GM12874 (cell line): Measurements from ENCODE around the gene HNRNPM.

Source experiments
- TF ChIP-seq, protein P1 (sequence below): IDR thresholded peaks from 2 replicates; pipeline ENCODE4 v1.5.1; 2011; ENCODE audit warnings: low read depth, mild to moderate bottlenecking, control low read depth, low read length, moderate library complexity; ENCODE audit not compliant: insufficient read depth

HNRNPM gene

DNA sequence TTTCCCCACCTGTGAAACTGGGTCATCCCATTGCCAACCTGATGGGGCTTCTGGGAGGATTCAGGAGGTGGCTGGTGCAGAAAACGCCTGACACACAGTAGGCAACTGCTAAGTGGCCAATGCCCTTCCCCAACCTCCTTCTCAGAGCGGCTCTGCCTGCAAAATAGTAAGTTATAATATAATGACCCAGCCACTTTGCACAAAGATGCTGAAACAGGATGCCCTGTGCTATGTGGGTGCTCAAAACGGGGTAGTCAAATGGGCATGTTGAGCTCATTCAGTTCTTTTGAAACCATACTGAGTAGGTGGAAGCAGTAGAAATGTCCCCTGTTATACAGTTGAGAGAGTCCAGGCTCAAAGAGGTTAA, 31.2 kb upstream of the HNRNPM start:
- TF ChIP-seq, protein P1, sequence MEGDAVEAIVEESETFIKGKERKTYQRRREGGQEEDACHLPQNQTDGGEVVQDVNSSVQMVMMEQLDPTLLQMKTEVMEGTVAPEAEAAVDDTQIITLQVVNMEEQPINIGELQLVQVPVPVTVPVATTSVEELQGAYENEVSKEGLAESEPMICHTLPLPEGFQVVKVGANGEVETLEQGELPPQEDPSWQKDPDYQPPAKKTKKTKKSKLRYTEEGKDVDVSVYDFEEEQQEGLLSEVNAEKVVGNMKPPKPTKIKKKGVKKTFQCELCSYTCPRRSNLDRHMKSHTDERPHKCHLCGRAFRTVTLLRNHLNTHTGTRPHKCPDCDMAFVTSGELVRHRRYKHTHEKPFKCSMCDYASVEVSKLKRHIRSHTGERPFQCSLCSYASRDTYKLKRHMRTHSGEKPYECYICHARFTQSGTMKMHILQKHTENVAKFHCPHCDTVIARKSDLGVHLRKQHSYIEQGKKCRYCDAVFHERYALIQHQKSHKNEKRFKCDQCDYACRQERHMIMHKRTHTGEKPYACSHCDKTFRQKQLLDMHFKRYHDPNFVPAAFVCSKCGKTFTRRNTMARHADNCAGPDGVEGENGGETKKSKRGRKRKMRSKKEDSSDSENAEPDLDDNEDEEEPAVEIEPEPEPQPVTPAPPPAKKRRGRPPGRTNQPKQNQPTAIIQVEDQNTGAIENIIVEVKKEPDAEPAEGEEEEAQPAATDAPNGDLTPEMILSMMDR = no peak

DNA sequence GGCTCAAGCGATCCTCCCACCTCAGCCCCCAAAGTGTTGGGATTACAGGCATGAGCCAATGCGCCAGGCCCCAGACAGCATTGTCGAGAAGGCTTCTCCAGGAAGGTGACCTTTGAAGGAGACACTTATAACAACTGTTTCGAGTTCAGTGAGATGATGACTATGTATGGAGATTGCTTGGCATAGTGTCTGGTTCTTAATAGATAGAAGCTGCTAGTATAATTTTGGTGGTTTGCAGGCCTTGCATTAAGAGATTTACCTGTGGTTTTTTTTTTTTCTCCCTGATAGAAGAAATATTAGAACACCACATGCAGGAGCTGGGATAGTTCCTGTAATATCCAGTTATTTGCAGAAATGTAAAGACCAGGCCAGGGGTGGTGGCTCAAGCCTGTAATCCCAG, 28.0 kb upstream of the HNRNPM start:
- TF ChIP-seq, protein P1 = no peak

DNA sequence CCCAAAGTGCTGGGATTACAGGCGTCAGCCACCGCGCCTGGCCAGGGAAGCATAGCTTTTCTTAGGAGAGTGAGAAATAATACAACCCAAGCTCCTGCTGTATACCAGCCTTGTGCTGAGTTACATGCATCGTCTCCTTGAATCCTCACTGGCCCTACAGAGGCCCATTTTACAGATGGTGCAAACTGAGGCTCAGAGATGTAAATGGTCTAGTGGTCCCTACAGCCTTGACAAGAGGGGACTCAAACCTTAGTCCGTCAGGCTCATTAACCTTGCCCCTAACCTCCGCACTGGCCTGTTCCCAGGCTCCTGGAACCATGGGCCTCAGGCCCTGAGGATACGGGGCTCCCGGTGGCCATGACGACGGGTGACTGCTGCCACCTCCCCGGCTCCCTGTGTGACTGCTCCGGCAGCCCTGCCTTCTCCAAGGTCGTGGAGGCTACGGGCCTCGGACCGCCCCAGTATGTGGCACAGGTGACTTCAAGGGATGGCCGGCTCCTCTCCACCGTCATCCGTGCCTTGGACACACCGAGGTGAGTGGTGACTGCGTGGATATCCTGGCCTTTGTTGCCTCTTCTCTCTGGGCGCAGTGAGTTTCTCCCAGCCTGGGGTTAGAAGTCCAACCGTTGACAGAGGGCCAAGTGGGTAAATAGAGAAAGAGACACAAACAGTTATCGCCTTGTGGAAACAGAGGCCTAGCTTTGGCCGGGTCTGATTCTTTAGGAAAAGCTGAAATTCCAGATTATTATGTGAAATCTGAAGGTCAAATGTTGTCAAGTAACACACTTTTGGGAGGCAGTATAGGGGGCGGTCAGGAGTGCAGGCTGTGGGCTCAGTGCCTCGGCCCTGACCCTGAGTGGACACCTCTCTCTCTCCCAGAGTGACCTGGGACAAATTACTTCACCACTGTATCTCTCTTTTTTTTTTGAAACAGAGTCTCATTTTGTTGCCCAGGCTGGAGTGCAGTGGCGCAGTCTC, 23.0 kb upstream of the HNRNPM start:
- TF ChIP-seq, protein P1 = no peak

DNA sequence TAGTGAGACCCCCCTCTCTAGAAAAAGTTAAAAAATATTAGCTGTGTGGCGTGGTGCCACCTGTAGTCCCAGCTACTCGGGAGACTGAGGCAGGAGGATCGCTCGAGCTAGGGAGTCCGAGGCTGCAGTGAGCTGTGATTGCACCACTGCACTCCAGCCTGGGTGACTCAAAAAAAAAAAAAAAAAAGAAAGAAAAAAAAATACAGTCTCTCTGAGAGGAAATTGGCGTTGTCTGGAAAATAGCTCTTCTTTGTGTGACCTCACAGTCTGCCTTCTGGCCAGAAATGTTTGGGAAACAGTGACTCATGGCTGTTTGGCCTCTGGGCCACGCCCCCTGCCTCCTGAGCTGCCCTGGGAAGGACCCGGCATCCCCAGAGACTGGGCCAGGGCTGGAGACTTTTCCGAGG, 21.0 kb upstream of the HNRNPM start:
- TF ChIP-seq, protein P1 = no peak

DNA sequence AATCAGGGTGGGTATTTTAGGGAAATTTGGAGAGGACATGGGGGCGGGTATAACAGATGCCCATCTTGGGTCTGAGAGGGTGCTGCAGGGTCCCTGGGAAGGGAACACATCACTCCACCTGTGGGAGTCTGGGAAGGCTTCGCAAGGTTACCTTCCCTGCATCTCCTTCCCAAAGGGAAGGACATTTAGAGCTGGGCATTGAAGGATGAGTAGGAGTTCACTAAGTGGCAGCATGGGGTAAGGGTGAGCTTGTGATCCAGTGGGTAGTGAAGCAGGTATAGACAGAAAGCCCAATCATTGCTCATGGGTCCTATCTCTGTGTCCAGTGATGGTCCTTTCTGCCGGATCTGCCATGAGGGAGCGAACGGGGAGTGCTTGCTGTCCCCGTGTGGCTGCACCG, 18.5 kb upstream of the HNRNPM start:
- TF ChIP-seq, protein P1 = no peak

DNA sequence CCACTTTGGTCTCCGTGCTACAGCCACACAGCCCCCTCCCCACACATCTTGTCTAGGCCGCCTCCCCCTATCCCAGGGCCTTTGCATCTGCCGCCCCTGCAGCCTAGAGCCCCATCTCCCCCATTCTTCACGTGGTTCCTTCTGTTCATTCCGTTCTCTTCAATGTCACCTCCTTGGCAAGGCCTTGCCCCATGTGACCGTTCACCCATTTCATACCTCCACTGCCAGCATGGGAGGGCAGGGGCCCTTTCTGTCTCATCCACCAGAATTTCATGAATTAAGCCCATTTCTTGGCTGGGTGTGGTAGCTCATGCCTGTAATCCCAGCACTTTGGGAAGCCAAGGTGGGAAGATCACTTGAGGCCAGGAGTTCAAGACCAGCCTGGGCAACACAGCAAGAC, 15.7 kb upstream of the HNRNPM start:
- TF ChIP-seq, protein P1 = no peak

DNA sequence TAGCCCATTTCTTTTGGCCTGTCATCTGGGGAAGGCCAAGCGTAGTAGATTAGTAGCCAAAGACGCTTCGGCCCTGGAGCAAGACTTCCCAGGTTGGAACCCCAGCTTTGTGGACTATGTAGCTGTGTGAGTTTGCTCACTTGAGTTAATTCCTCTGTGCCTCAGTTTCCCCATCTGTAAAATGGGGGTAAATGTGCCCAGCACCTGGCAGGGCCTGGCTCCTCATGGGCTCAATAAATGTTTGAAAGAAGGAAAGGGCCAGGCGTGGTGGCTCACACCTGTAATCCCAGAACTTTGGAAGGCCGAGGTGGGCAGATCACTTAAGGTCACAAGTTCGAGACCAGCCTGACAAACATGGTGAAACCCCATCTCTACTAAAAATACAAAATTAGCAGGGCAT, 14.9 kb upstream of the HNRNPM start:
- TF ChIP-seq, protein P1 = no peak
